Liver (tissue), 9 donors: ENCODE measurements around the gene CCDC102B. TPM values are rescaled to one million over a fixed set of nuclear protein-coding genes. Genes with fewer than 3 reads are reported as not detected.

Experiments
- DNase-seq: peaks from one replicate; pipeline ENCODE4 v3.0.0-alpha.2; 2017; ENCODE audit warnings: low spot score
- H3K27ac ChIP-seq, 2 donors: one replicate each; pipeline ENCODE4 v1.7.0; 2013; ENCODE audit warnings: inconsistent platforms in 2 of 2, low read length in 2 of 2, control low read depth in 1 of 2, low read depth in 1 of 2, mild to moderate bottlenecking in 1 of 2
- H3K27me3 ChIP-seq, 4 donors: one replicate each; pipeline versions ENCODE4 v1.6.1 to v1.7.0; 2013; ENCODE audit warnings: low read length in 3 of 4, inconsistent platforms in 1 of 4, mild to moderate bottlenecking in 1 of 4, moderate library complexity in 1 of 4; ENCODE audit not compliant: control insufficient read depth in 4 of 4, insufficient read depth in 4 of 4
- H3K36me3 ChIP-seq, 4 donors: one replicate each; pipeline versions ENCODE4 v1.6.1 to v1.7.0; 2013; ENCODE audit warnings: low read length in 3 of 4, mild to moderate bottlenecking in 3 of 4, low read depth in 1 of 4, moderate library complexity in 1 of 4; ENCODE audit not compliant: control insufficient read depth in 4 of 4, insufficient read depth in 3 of 4
- H3K4me1 ChIP-seq, 4 donors: one replicate each; pipeline versions ENCODE4 v1.6.1 to v1.7.0; 2013; ENCODE audit warnings: low read length in 3 of 4, mild to moderate bottlenecking in 3 of 4, moderate library complexity in 1 of 4; ENCODE audit not compliant: control insufficient read depth in 4 of 4, insufficient read depth in 4 of 4
- H3K4me3 ChIP-seq, 3 donors: one replicate each; pipeline versions ENCODE4 v1.6.1 to v1.7.0; 2013; ENCODE audit warnings: low read length in 3 of 3, control low read depth in 1 of 3, low read depth in 1 of 3, mild to moderate bottlenecking in 1 of 3
- H3K9ac ChIP-seq, 2 donors: one replicate each; pipeline ENCODE4 v1.7.0; 2013; ENCODE audit warnings: low read length in 2 of 2, mild to moderate bottlenecking in 2 of 2, moderate library complexity in 2 of 2, control low read depth in 1 of 2, low read depth in 1 of 2
- H3K9me3 ChIP-seq, 4 donors: one replicate each; pipeline versions ENCODE4 v1.6.1 to v1.7.0; 2013; ENCODE audit warnings: low read length in 3 of 4; ENCODE audit not compliant: control insufficient read depth in 4 of 4
- EGR1 ChIP-seq, 2 donors: IDR thresholded peaks; 2 replicates each; pipeline ENCODE4 v1.6.1; 2016 to 2018; ENCODE audit warnings: antibody characterized with exemption in 2 of 2, low read depth in 2 of 2
- FOXA1 ChIP-seq: IDR thresholded peaks from 2 replicates; pipeline ENCODE4 v1.6.1; 2016; ENCODE audit warnings: antibody characterized with exemption
- FOXA2 ChIP-seq: IDR thresholded peaks from 2 replicates; pipeline ENCODE4 v1.6.1; 2016; ENCODE audit warnings: antibody characterized with exemption
- GABPA ChIP-seq, 2 donors: IDR thresholded peaks in 1 of 2; conservative IDR thresholded peaks in 1 of 2; 2 replicates each; pipeline ENCODE4 v1.6.1; 2016; ENCODE audit warnings: antibody characterized with exemption in 2 of 2, mild to moderate bottlenecking in 1 of 2, moderate library complexity in 1 of 2
- HNF4A ChIP-seq, 2 donors: conservative IDR thresholded peaks; 2 replicates each; pipeline ENCODE4 v1.6.1; 2016; ENCODE audit warnings: antibody characterized with exemption in 2 of 2, mild to moderate bottlenecking in 2 of 2
- HNF4G ChIP-seq: IDR thresholded peaks from 2 replicates; pipeline ENCODE4 v1.6.1; 2016; ENCODE audit warnings: antibody characterized with exemption
- JUND ChIP-seq, 2 donors: IDR thresholded peaks; 2 replicates each; pipeline ENCODE4 v1.6.1; 2016; ENCODE audit warnings: antibody characterized with exemption in 2 of 2
- RAD21 ChIP-seq, 2 donors: IDR thresholded peaks; 2 replicates each; pipeline ENCODE4 v1.6.1; 2016; ENCODE audit warnings: antibody characterized with exemption in 2 of 2, mild to moderate bottlenecking in 2 of 2
- RXRA ChIP-seq, 2 donors: IDR thresholded peaks; 2 replicates each; pipeline ENCODE4 v1.6.1; 2017 to 2018; ENCODE audit warnings: antibody characterized with exemption in 2 of 2, mild to moderate bottlenecking in 1 of 2
- SP1 ChIP-seq: IDR thresholded peaks from 2 replicates; pipeline ENCODE4 v1.6.1; 2018; ENCODE audit warnings: antibody characterized with exemption, mild to moderate bottlenecking
- TAF1 ChIP-seq: conservative IDR thresholded peaks from 2 replicates; pipeline ENCODE4 v1.6.1; 2016; ENCODE audit warnings: antibody characterized with exemption, mild to moderate bottlenecking
- YY1 ChIP-seq: IDR thresholded peaks from 2 replicates; pipeline ENCODE4 v1.6.1; 2016; ENCODE audit warnings: antibody characterized with exemption, mild to moderate bottlenecking
- WGBS: extraction: QIAGEN DNeasy Blood & Tissue Kit; methylation state at CpG from one replicate; pipeline ENCODE4 v1.1.7; 2013; 5-methylcytosine and 5-hydroxymethylcytosine counted together
- polyA plus RNA-seq, 2 donors: library from polyadenylated mRNA; stranded (reverse) in 1 of 2; unstranded in 1 of 2; fragments of 200-250 nt in 1 of 2; fragments of >200 nt in 1 of 2; fragmentation: Nextera tagmentation in 1 of 2; extraction: Ambion mirVana in 1 of 2; gene quantifications; one replicate each; pipeline versions ENCODE4 v1.2.1 to v1.2.3, GENCODE V29; 2013 to 2015
- total RNA-seq, 2 donors: library from RNA; depleted of rRNA; stranded (reverse); fragments of >200 nt; gene quantifications; one replicate each; pipeline ENCODE4 v1.2.3, GENCODE V29; 2014
- TF ChIP-seq, protein P1 (sequence below): IDR thresholded peaks from 2 replicates; pipeline ENCODE4 v1.6.1; 2016; ENCODE audit warnings: antibody characterized with exemption
- TF ChIP-seq, protein P2 (sequence below): IDR thresholded peaks from 2 replicates; pipeline ENCODE4 v1.6.1; 2016; ENCODE audit warnings: antibody characterized with exemption
- TF ChIP-seq, protein P3 (sequence below): IDR thresholded peaks from 2 replicates; pipeline ENCODE4 v1.6.1; 2016; ENCODE audit warnings: antibody characterized with exemption, mild to moderate bottlenecking
- TF ChIP-seq, protein P4 (sequence below): IDR thresholded peaks from 2 replicates; pipeline ENCODE4 v1.6.1; 2016; ENCODE audit warnings: antibody characterized with exemption
- donor health status: healthy.
- donor health status: healthy.
- donor health status: healthy.
- donor health status: healthy.
- donor health status: healthy.

CCDC102B gene
- total and polyA plus RNA-seq, 4 donors: 0.54 to 4.5 (median 1.4) TPM

DNA sequence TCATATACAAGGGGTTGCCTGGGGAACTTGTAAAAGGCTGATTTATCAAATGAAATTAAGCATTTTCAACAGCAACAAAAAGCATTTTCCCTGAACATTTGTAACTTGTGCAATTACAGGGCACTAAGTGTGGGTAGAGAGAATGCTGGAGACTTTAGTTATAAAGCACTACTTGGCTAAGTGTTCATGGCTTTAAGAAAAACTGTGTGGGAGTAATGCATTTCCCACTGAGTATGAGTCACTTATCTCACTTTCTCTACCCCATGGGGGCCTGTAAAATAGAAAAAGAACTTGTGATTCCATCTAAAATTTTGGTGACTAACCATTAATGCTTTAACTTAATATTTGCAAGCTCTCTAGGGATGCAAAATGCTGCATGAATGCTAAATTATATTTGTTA is 193.4 kb downstream of the CCDC102B start (continued):
- TF ChIP-seq, protein P1, sequence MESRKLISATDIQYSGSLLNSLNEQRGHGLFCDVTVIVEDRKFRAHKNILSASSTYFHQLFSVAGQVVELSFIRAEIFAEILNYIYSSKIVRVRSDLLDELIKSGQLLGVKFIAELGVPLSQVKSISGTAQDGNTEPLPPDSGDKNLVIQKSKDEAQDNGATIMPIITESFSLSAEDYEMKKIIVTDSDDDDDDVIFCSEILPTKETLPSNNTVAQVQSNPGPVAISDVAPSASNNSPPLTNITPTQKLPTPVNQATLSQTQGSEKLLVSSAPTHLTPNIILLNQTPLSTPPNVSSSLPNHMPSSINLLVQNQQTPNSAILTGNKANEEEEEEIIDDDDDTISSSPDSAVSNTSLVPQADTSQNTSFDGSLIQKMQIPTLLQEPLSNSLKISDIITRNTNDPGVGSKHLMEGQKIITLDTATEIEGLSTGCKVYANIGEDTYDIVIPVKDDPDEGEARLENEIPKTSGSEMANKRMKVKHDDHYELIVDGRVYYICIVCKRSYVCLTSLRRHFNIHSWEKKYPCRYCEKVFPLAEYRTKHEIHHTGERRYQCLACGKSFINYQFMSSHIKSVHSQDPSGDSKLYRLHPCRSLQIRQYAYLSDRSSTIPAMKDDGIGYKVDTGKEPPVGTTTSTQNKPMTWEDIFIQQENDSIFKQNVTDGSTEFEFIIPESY: no peak
- TF ChIP-seq GABPA (IDR thresholded peaks at IDR 0.05 in 1 of 2, conservative IDR thresholded peaks at IDR 0.05 in 1 of 2) (no peak), JUND (IDR thresholded peaks at IDR 0.05) (no peak), TAF1 (no peak), RAD21 (IDR thresholded peaks at IDR 0.05) (no peak)
- TF ChIP-seq, protein P2, sequence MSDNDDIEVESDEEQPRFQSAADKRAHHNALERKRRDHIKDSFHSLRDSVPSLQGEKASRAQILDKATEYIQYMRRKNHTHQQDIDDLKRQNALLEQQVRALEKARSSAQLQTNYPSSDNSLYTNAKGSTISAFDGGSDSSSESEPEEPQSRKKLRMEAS: no peak

DNA sequence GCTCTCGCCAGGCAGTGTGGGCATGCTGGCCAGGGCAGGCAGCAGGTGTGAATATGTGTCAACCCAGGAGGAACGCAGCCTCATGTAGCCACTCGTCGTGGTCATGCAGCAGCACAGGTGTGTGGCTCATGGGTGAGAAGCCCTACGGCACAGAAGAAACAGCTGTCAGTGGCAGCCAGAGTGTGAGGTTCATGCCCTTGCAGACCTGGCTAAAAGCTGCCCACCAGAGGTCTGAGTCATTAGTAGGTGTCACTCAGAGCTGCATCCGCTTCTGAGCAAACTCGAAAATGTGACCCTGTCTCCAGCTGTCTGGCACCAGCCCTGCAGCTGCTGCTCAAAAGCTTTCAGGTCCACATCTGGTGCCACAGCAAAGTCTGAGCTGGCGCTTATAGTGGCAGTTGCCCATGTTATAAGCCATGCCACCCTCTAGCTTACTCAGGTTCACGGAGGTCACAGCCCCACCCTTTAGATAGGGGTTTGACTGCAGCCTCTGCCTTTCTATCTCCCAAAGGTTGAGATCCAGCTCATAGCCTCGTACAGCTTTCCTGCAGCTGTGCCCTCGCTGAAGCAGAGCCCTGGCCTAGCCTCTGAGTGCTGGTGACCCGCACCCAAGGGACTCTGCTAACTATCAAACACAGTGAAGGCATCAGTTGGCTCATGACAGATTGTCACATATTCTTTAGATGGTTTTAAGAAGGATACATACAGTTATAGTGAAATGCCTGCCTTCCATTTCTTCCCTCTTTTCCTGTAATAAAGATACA is 195.0 kb downstream of the CCDC102B start:
- H3K27ac ChIP-seq: no peak overlapping the region
- TF ChIP-seq, protein P3, sequence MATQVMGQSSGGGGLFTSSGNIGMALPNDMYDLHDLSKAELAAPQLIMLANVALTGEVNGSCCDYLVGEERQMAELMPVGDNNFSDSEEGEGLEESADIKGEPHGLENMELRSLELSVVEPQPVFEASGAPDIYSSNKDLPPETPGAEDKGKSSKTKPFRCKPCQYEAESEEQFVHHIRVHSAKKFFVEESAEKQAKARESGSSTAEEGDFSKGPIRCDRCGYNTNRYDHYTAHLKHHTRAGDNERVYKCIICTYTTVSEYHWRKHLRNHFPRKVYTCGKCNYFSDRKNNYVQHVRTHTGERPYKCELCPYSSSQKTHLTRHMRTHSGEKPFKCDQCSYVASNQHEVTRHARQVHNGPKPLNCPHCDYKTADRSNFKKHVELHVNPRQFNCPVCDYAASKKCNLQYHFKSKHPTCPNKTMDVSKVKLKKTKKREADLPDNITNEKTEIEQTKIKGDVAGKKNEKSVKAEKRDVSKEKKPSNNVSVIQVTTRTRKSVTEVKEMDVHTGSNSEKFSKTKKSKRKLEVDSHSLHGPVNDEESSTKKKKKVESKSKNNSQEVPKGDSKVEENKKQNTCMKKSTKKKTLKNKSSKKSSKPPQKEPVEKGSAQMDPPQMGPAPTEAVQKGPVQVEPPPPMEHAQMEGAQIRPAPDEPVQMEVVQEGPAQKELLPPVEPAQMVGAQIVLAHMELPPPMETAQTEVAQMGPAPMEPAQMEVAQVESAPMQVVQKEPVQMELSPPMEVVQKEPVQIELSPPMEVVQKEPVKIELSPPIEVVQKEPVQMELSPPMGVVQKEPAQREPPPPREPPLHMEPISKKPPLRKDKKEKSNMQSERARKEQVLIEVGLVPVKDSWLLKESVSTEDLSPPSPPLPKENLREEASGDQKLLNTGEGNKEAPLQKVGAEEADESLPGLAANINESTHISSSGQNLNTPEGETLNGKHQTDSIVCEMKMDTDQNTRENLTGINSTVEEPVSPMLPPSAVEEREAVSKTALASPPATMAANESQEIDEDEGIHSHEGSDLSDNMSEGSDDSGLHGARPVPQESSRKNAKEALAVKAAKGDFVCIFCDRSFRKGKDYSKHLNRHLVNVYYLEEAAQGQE: no peak
- TF ChIP-seq, protein P1: no peak
- TF ChIP-seq FOXA2 (no peak), RXRA (IDR thresholded peaks at IDR 0.05) (no peak), HNF4G (no peak), TAF1 (no peak), YY1 (no peak), RAD21 (IDR thresholded peaks at IDR 0.05) (no peak), EGR1 (IDR thresholded peaks at IDR 0.05; ENCODE audit: low read depth in 2 of 2) (no peak), JUND (IDR thresholded peaks at IDR 0.05) (no peak), FOXA1 (no peak), SP1 (no peak), HNF4A (conservative IDR thresholded peaks at IDR 0.05) (no peak)
- TF ChIP-seq, protein P2: no peak
- TF ChIP-seq, protein P4, sequence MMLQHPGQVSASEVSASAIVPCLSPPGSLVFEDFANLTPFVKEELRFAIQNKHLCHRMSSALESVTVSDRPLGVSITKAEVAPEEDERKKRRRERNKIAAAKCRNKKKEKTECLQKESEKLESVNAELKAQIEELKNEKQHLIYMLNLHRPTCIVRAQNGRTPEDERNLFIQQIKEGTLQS: no peak
- H3K27me3 ChIP-seq: no peaks in the 10 kb centered on the region
- no peaks in the 10 kb centered on the region for H3K4me1 ChIP-seq
- WGBS: 83% methylated on average over 12 of the region's 12 CpGs
- no peak overlapping the region for H3K4me3 ChIP-seq
- no peak for DNase-seq
- H3K9ac ChIP-seq: no peak overlapping the region
- no peaks in the 10 kb centered on the region for H3K9me3 ChIP-seq
- no peaks in the 10 kb centered on the region for H3K36me3 ChIP-seq
